D721Med (cell line): ENCODE measurements around the gene CFAP20DC.

Experiments
- DNase-seq: peaks from one replicate; pipeline ENCODE4 v3.0.0; 2011; ENCODE audit warnings: low spot score; ENCODE audit not compliant: insufficient read length
- FAIRE-seq: peaks from 2 replicates; lab custom pipeline; 2011; peaks lifted over from hg19 to GRCh38; lab: Jason Lieb, UNC
- CTCF ChIP-seq: IDR thresholded peaks from 2 replicates; pipeline ENCODE4 v1.5.1; 2012; ENCODE audit warnings: mild to moderate bottlenecking, control low read depth; ENCODE audit not compliant: insufficient read depth; ENCODE audit errors: missing control alignments

The CFAP20DC gene

GRCh38 chr3:58999774-59000160, 50.1 kb downstream of the CFAP20DC start:
- FAIRE-seq (no peak), DNase-seq (no peak)

GRCh38 chr3:58999134-58999773, 50.6 kb downstream of the CFAP20DC start:
- DNase-seq = no peak
- FAIRE-seq = no peak
- TF ChIP-seq CTCF = no peak

More at GRCh38 chr3:58999774-59000160, 50.1 kb downstream of the CFAP20DC start:
- TF ChIP-seq CTCF = no peak

- FAIRE-seq = no peak
- DNase-seq = no peak
- no peak for TF ChIP-seq CTCF
Observed at GRCh38 chr3:58998476-58999117, 51.2 kb downstream of the CFAP20DC start.

- FAIRE-seq (no peak), DNase-seq (no peak)
- TF ChIP-seq CTCF = no peak
Observed at GRCh38 chr3:58996730-58997129, 53.1 kb downstream of the CFAP20DC start.

- DNase-seq = peak; percentile 22
- FAIRE-seq = peak; percentile 66
- TF ChIP-seq CTCF = peak; percentile 88
Observed at GRCh38 chr3:58994746-58995330, 55.0 kb downstream of the CFAP20DC start.

- no peak for DNase-seq
- no peak for TF ChIP-seq CTCF
- FAIRE-seq = no peak
Observed at GRCh38 chr3:58993547-58993946, 56.3 kb downstream of the CFAP20DC start.

GRCh38 chr3:58991623-58992022, 58.2 kb downstream of the CFAP20DC start:
- FAIRE-seq = no peak
- TF ChIP-seq CTCF = no peak
- DNase-seq = no peak
